ENCODE results near the gene TSPAN14. TPM values are rescaled to one million over a fixed set of nuclear protein-coding genes. Genes with fewer than 3 reads are reported as not detected.
A peak's percentile ranks its signal among the peaks of the same experiment; 100 is the strongest.

TSPAN14 gene
- total RNA-seq, 1 experiment from 2014 or later: 73.5 TPM

DNA sequence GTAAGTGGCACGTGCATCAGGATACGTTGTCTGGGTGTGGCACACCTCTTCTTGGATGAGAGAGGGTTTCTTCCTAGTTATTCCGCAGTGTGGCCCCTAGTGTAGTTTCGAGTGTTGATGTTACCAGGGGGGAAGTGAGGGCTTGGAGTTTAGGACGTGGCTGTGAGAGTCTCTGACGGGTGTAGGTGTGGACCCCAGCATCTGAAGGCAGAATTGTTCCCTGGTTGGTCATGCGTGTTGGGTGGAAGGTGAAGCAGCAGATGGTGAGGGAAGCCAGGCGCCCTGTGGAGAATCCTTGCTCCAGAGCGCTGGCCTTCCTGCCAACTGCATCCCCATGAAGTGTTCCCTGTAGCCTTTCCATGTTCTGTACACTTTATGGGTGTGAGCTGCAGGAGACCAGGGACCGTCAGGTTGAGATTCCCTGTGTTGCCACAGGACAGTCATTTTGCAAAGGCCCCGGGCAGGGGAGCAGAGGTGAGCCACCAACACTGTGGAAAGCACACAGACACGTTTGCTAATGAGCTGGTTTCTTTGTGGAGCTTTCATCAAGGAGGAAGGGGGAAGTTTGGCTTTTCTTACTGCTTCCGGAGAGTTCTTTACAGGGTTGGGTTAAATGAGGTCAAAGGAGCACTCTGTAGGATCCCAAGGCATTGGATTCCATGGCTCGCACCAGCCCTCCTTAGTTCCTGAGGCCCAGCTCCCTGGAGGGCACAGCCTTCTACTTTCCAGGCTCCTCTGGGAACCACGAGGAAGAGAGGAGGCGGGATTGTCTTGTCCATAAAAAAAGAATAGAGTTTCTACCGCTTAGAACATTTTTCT is 32.0 kb downstream of the TSPAN14 start (continued):
- TF ChIP-seq ZNF396 (CRISPR knock-in tag; IDR thresholded peaks at IDR 0.05; ENCODE audit: borderline replicate concordance) (no peak), IRF2 (CRISPR knock-in tag; IDR thresholded peaks at IDR 0.05; ENCODE audit: borderline replicate concordance, low read depth) (no peak)
- TF ChIP-seq, protein P1, sequence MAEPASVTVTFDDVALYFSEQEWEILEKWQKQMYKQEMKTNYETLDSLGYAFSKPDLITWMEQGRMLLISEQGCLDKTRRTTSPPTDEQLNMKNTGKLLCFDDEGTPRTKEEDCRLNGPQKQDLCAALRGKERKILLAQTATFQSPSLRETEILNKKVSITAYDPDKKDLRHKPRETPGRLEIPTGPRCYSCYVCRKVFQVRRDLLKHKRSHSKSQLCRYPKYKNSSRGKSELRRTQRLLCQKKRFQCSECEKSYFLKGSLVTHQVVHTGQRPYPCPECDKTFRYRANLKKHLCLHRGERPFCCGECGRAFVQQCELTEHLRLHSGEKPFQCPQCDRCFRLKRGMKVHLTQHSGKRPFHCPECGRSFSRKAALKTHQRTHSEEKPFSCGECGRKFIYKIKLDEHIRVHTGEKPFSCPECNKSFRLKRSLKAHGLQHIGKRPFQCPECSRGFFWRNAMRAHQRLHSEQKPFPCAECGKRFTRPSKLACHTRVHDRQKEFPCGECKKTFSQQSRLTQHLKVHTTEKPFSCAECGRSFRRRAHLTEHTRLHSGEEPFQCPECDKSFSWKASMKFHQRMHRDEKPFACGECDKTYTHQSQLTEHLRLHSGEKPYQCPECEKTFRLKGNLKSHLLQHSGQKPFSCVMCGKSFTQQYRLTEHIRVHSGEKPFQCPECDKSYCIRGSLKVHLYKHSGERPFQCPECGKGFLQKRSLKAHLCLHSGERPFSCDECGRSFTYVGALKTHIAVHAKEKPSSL (CRISPR knock-in tag; conservative IDR thresholded peaks at IDR 0.05): no peak
- TF ChIP-seq, protein P2, sequence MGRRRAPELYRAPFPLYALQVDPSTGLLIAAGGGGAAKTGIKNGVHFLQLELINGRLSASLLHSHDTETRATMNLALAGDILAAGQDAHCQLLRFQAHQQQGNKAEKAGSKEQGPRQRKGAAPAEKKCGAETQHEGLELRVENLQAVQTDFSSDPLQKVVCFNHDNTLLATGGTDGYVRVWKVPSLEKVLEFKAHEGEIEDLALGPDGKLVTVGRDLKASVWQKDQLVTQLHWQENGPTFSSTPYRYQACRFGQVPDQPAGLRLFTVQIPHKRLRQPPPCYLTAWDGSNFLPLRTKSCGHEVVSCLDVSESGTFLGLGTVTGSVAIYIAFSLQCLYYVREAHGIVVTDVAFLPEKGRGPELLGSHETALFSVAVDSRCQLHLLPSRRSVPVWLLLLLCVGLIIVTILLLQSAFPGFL (CRISPR knock-in tag; IDR thresholded peaks at IDR 0.05; ENCODE audit: borderline replicate concordance): no peak

GRCh38 chr10:80486785-80487420 is 32.8 kb downstream of the TSPAN14 start:
- Mint-ChIP-seq H3K4me3 (no peak overlapping the region), H3K27ac (no peak overlapping the region), H3K9me3 (no peaks in the 10 kb centered on the region), H3K27me3 (ENCODE audit: low read depth) (no peaks in the 10 kb centered on the region), H3K36me3 (peaks cover 20% of the 10 kb centered on the region), H3K4me1 (peaks cover 55% of the 10 kb centered on the region)
- ChIA-PET POLR2A (interaction anchor here (2.1 kb wide), 1 partner anchor 12 kb away, joined by 5 read pairs; no protein-coding TSS in a partner anchor), CTCF (interaction anchor here (0.6 to 6.9 kb wide), 8 partner anchors 12 to 227 kb away, joined by 3 to 66 read pairs (median 4); partner anchors contain the start of gene PRXL2A)
- TF ChIP-seq, protein P3, sequence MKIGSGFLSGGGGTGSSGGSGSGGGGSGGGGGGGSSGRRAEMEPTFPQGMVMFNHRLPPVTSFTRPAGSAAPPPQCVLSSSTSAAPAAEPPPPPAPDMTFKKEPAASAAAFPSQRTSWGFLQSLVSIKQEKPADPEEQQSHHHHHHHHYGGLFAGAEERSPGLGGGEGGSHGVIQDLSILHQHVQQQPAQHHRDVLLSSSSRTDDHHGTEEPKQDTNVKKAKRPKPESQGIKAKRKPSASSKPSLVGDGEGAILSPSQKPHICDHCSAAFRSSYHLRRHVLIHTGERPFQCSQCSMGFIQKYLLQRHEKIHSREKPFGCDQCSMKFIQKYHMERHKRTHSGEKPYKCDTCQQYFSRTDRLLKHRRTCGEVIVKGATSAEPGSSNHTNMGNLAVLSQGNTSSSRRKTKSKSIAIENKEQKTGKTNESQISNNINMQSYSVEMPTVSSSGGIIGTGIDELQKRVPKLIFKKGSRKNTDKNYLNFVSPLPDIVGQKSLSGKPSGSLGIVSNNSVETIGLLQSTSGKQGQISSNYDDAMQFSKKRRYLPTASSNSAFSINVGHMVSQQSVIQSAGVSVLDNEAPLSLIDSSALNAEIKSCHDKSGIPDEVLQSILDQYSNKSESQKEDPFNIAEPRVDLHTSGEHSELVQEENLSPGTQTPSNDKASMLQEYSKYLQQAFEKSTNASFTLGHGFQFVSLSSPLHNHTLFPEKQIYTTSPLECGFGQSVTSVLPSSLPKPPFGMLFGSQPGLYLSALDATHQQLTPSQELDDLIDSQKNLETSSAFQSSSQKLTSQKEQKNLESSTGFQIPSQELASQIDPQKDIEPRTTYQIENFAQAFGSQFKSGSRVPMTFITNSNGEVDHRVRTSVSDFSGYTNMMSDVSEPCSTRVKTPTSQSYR (CRISPR knock-in tag; IDR thresholded peaks at IDR 0.05): no peak
- no peak for TF ChIP-seq MXD4 (CRISPR knock-in tag; IDR thresholded peaks at IDR 0.05; ENCODE audit: borderline replicate concordance)
- TF ChIP-seq CREM (CRISPR knock-in tag; IDR thresholded peaks at IDR 0.05): no peak
- no peak for TF ChIP-seq ETV6 (CRISPR knock-in tag; IDR thresholded peaks at IDR 0.05)
- TF ChIP-seq, protein P4, sequence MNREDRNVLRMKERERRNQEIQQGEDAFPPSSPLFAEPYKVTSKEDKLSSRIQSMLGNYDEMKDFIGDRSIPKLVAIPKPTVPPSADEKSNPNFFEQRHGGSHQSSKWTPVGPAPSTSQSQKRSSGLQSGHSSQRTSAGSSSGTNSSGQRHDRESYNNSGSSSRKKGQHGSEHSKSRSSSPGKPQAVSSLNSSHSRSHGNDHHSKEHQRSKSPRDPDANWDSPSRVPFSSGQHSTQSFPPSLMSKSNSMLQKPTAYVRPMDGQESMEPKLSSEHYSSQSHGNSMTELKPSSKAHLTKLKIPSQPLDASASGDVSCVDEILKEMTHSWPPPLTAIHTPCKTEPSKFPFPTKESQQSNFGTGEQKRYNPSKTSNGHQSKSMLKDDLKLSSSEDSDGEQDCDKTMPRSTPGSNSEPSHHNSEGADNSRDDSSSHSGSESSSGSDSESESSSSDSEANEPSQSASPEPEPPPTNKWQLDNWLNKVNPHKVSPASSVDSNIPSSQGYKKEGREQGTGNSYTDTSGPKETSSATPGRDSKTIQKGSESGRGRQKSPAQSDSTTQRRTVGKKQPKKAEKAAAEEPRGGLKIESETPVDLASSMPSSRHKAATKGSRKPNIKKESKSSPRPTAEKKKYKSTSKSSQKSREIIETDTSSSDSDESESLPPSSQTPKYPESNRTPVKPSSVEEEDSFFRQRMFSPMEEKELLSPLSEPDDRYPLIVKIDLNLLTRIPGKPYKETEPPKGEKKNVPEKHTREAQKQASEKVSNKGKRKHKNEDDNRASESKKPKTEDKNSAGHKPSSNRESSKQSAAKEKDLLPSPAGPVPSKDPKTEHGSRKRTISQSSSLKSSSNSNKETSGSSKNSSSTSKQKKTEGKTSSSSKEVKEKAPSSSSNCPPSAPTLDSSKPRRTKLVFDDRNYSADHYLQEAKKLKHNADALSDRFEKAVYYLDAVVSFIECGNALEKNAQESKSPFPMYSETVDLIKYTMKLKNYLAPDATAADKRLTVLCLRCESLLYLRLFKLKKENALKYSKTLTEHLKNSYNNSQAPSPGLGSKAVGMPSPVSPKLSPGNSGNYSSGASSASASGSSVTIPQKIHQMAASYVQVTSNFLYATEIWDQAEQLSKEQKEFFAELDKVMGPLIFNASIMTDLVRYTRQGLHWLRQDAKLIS (CRISPR knock-in tag; IDR thresholded peaks at IDR 0.05; ENCODE audit: borderline replicate concordance): no peak
- TF ChIP-seq NFYB (CRISPR knock-in tag; conservative IDR thresholded peaks at IDR 0.05; ENCODE audit: low read depth): no peak
- no peak for TF ChIP-seq TEAD4 (CRISPR knock-in tag; IDR thresholded peaks at IDR 0.05)
- no peak for TF ChIP-seq ZSCAN18 (CRISPR knock-in tag; IDR thresholded peaks at IDR 0.05)
- TF ChIP-seq, protein P5, sequence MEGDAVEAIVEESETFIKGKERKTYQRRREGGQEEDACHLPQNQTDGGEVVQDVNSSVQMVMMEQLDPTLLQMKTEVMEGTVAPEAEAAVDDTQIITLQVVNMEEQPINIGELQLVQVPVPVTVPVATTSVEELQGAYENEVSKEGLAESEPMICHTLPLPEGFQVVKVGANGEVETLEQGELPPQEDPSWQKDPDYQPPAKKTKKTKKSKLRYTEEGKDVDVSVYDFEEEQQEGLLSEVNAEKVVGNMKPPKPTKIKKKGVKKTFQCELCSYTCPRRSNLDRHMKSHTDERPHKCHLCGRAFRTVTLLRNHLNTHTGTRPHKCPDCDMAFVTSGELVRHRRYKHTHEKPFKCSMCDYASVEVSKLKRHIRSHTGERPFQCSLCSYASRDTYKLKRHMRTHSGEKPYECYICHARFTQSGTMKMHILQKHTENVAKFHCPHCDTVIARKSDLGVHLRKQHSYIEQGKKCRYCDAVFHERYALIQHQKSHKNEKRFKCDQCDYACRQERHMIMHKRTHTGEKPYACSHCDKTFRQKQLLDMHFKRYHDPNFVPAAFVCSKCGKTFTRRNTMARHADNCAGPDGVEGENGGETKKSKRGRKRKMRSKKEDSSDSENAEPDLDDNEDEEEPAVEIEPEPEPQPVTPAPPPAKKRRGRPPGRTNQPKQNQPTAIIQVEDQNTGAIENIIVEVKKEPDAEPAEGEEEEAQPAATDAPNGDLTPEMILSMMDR (IDR thresholded peaks at IDR 0.05): no peak
- no peak for TF ChIP-seq ATF1 (CRISPR knock-in tag; IDR thresholded peaks at IDR 0.05)
- TF ChIP-seq, protein P1 (CRISPR knock-in tag; conservative IDR thresholded peaks at IDR 0.05): no peak
- TF ChIP-seq, protein P2 (CRISPR knock-in tag; IDR thresholded peaks at IDR 0.05; ENCODE audit: borderline replicate concordance): no peak
- no peak for DNase-seq (ENCODE audit: low spot score)
- ATAC-seq: peak; percentile 31; the same call in 1 of the 2 replicates

Measured in WTC11 (cell line).